NCI-H1694 treated with DMSO at 0.1 percent for 48 hours (cell line): Measurements from ENCODE around the gene ZCCHC8.
A peak's percentile ranks its signal among the peaks of the same experiment; 100 is the strongest.
"Not testable (repeated sequence)": the region's sequence is repeated elsewhere in the genome, so short reads cannot be mapped to it uniquely, and the experiment has no call there.

Experiments
- DNase-seq: peaks from one replicate; lab custom pipeline; 2025; lab: John Stamatoyannopoulos, UW

Gene ZCCHC8

GRCh38 chr12:122508163-122508562 is 7.4 kb upstream of the ZCCHC8 start:
- DNase-seq: no peak

- no peak for DNase-seq
These were observed 5.7 kb upstream of the ZCCHC8 start for GRCh38 chr12:122506393-122506938.

- DNase-seq: no peak
These were observed 4.8 kb upstream of the ZCCHC8 start for GRCh38 chr12:122505419-122506051.

DNA sequence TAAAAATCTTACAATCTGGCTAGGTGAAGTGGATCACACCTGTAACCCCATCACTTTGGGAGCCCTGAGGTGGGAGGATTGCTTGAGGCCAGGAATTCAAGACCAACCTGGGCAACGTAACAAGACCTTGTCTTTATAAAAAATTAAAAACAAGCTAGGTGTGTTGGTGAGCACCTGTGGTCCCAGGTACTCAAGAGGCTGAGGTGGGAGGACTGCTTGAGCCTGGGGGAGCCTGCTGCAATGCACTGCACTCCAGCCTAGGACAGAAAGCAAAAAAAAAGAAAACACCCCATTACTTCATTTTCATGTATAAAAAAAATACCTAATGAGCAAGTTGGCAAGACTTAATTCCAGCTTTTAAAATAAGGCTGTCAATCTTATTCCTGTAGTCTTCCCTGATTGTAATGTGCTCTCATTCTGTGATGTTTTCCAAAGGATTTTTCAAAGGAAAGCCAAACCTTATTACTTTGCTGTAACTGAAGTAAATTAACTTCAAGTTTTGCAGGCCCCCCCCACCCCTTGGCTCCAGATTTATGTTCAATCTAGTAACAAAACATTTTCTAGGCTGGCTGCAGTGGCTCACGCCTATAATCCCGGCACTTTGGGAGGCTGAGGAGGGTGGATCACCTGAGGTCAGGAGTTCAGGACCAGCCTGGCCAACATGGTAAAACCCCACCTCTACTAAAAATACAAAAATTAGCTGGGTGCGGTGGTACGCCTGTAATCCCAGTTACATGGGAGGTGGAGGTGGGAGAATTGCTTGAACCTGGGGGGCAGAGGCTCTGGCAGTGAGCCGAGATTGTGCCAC is 3.3 kb upstream of the ZCCHC8 start:
- no peak for DNase-seq

DNA sequence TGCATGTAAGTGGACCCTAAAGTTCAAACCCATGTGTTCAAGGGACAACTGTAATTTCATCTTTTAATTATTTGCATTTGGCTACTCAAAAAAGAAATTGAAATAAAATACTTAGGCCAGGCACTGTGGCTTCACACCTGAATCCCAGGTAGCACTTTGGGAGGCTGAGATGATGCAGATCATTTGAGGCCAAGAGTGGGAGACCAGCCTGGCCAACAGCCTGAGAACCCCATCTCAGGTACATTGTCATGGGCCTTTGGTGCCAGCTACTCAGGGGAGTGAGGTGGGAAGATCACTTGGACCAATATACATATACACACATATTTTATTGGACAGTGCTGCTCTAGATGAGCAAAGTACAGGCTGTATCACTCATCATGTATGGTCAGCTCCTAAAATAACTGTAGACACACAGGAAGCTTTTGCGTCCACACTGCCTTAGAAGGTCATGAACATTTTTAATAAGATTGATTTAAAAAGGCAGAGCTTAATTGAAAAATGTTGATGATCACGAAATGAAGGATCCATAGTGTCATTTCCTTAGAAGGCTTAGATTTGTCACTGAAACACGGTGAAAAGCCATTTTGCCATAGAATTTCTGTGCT is 2.5 kb upstream of the ZCCHC8 start:
- DNase-seq: no peak

DNA sequence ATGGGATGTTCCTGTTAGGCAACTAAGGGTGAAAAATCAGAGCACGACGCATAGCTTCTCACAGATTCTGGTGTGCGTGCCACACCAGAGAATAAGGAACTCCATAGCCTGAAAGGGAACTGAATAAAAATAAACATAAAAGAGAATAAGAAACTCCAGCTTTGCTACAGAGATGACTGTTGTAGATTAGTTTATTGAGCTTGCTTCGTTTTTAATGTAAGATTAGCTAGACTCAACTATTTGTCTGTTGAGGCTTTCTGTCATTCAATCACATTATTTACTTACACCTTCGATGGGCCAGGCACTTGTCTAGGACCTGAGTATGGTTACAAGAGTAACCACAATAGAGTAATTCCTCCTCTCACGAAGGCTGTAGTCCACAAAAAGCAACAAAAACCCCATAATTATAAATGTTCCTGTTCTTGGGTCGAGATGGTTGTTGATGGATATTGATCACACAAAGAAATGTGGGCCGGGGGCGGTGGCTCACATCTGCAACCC is 807 bp upstream of the ZCCHC8 start:
- DNase-seq: no peak

DNA sequence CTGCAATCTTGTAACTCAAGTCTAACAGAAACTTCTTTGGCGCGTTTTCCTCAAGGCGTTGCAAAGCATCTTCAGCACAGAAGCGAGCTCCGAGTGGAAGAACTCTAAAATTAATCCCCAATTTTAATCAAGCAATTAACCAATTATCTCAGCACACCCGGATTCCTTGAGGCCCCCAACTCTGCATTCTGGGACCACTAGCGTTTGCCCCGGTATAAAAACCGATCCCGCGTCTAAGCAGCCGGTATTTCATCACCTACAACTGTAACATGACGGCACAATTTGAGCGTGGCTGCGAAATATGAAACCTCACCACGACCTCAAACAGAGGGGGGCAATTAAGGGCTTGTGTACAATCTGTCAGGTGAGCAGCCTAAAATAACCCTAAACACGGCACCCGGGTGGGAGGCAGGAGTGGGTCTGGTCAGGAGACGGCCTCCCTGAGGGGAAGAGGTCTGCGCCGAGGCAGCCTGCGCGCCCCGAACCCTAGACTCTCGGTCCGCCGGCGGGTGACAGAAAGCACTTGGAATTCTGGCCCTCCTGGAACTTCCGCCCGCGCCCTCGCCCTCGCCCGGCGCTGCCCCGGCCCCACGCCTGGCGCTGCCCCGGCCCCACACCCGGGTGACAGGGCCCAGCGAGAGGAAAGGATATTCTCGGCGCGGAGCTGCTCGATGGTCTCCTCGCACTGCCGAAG is 594 bp downstream of the ZCCHC8 start:
- peak; percentile 26 for DNase-seq

DNA sequence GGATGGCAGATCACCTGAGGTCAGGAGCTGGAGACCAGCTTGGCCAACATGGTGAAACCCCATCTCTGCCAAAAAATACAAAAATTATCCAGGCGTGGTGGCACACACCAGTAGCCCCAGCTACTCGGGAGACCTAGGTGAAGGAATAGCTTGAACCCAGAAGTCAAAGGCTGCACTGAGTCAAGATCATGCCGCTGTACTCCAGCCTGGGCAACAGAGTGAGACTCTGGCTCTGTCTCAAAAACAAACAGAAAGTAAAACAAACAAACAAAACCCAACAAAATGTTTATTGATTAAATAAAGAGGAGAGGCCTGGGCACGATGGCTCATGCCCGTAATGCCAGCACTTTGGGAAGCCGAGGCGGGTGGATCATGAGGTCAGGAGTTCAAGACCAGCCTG is 5.5 kb downstream of the ZCCHC8 start:
- no peak for DNase-seq

- not testable (repeated sequence) for DNase-seq
These were observed 7.5 kb downstream of the ZCCHC8 start for GRCh38 chr12:122493222-122493621.

GRCh38 chr12:122491991-122492390 is 8.7 kb downstream of the ZCCHC8 start:
- DNase-seq: no peak

GRCh38 chr12:122489038-122489437 is 11.7 kb downstream of the ZCCHC8 start:
- DNase-seq: no peak

DNA sequence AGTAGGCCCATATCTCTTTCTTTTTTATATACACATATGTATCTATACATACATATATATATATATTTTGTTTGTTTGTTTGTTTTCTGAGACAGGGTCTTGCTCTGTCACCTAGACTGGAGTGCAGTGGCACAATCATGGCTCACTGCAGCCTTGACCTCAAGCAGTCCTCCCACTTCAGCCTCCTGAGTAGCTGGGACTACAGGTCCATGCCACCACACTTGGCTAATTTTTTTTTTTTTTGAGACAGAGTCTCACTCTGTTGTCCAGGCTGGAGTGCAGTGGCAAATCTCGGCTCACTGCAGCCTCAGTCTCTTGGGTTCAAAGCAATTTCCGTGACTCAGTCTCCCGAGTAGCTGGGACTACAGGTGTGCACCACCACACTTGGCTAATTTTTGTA is 12.9 kb downstream of the ZCCHC8 start:
- not testable (repeated sequence) for DNase-seq

DNA sequence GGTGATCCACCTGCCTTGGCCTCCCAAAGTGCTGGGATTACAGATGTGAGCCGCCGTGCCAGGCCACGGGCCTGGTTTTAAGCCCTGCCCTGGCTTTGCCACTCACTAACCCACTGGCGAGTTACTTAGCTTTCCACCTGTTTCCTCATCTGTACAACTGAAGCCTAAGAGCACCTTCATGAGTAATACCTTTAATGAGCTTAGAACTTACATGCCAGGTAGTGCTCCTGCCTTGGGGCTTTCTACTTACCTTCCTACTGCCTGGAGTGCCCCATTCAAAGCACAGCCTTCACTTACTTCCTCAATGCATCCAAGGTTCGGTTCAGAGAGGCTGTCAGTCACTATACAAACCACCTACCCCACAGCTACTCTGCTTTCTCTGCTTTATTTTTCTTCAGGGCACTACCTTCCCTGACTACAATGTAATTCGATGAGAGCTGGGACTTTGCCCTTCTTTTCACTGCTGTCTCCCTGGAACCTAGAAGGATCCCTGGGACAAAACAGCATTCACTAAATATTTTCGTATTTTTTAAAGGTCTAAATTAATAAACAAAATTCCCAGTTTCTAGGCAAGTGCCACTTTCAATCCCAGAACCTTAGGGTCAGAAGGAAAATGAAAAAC is 13.8 kb downstream of the ZCCHC8 start:
- no peak for DNase-seq

- DNase-seq: not testable (repeated sequence)
These were observed 14.4 kb downstream of the ZCCHC8 start for GRCh38 chr12:122486360-122486759.

DNA sequence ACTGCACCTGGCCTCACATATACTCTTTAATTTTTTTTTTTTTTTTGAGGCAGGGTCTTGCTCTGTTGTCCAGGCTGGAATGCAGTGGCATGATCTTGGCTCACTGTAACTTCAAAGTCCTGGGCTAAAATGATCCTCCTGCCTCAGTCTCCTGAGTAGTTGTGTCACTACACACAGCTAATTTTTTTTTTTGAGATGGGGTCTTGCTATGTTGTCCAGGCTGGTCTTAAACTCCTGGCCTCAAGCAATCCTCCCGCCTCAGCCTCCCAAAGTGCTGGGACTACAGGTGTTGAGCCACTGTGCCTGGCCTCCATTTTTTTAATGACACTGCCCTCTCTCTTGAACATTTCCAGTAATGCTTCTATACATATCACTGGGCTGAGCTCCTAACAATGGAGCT is 16.3 kb downstream of the ZCCHC8 start:
- not testable (repeated sequence) for DNase-seq

DNA sequence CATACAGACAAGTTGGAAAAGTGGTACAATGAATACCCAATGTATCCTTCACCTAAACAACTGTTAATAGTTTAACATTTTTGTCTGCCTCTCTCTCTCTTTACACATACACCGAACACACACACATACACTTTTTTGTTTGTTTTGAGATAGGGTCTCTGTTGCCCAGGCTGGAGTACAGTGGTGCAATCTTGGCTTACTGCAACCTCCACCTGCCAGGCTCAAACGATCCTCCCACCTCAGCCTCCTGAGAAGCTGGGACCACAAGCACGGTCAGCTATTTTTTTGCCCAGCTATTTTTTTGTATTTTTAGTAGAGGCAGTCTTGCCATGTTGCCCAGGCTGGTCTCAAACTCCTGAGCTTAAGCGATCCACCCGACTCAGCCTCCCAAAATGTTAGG is 16.8 kb downstream of the ZCCHC8 start:
- no peak for DNase-seq

DNA sequence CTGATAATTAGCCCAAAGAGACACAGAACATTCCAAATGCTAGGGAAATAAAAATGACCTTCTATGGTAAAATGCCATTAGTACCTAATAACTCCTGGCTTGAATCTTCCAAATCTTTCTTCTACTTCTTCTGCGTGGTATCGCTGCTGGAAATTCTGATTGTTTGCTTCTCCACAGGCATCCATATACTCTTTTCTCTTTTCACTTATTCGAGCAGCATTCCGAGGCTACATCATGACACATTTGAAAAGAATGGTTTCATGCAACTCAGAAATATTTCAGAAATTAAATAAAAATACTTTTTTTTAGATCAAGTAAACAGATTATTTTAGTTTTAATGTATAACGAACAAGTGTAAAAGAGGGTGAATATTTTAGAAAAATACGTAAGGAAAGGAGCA is 18.9 kb downstream of the ZCCHC8 start:
- DNase-seq: no peak

DNA sequence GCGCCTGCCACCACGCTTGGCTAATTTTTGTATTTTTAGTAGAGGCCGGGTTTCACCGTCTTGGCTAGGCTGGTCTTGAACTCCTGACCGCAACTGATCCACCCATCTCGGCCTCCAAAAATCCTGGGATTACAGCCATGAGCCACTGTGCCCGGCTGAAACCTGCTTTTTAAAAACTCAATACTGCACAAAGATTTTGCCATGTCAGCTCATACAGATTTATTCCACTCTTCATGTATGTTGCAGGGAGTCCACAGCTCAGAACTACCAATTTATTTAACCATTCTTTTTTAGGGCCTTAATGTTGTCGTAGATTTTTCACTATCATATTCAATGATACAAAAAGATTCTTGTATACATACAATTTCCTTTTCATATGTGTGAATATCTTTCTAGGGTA is 20.0 kb downstream of the ZCCHC8 start:
- DNase-seq: no peak

GRCh38 chr12:122474324-122474716 is 26.4 kb downstream of the ZCCHC8 start:
- no peak for DNase-seq

GRCh38 chr12:122473543-122474323 is 27.0 kb downstream of the ZCCHC8 start:
- DNase-seq: no peak
